ENCODE data around the gene PARP6.

Gene PARP6

GRCh38 chr15:72304596-72304995 is 32.2 kb upstream of the PARP6 start:
- no peak for TF ChIP-seq CTCF (IDR thresholded peaks at IDR 0.05; ENCODE audit: low read depth, low read length, missing control alignments)
- H3K36me3 ChIP-seq (replicated peaks): no peaks in the 10 kb centered on the region
- no peak for DNase-seq
- in situ Hi-C loops (cut with HindIII; ENCODE audit: low pct_ligation_motif_present, low sequenced_read_pairs): no loop called here
- H3K27me3 ChIP-seq (replicated peaks): no peaks in the 10 kb centered on the region
- H3K4me3 ChIP-seq (ENCODE audit: low read depth, low read length): no peak overlapping the region
- no peak overlapping the region for H3K27ac ChIP-seq

- H3K4me3 ChIP-seq (ENCODE audit: low read depth, low read length): no peak overlapping the region
- H3K27me3 ChIP-seq (replicated peaks): no peaks in the 10 kb centered on the region
- no peak for TF ChIP-seq CTCF (IDR thresholded peaks at IDR 0.05; ENCODE audit: low read depth, low read length, missing control alignments)
- no peaks in the 10 kb centered on the region for H3K36me3 ChIP-seq (replicated peaks)
- H3K27ac ChIP-seq: no peak overlapping the region
- no peak for DNase-seq
- in situ Hi-C loops (cut with HindIII; ENCODE audit: low pct_ligation_motif_present, low sequenced_read_pairs): no loop called here
Observed at GRCh38 chr15:72302955-72303354, 30.6 kb upstream of the PARP6 start.

- in situ Hi-C loops (cut with HindIII; ENCODE audit: low pct_ligation_motif_present, low sequenced_read_pairs): no loop called here
- Histone ChIP-seq H3K4me3 (ENCODE audit: low read depth, low read length) (no peak overlapping the region), H3K27ac (no peak overlapping the region), H3K27me3 (replicated peaks) (no peaks in the 10 kb centered on the region), H3K36me3 (replicated peaks) (no peaks in the 10 kb centered on the region)
- TF ChIP-seq CTCF (IDR thresholded peaks at IDR 0.05; ENCODE audit: low read depth, low read length, missing control alignments): no peak
- no peak for DNase-seq
Observed at GRCh38 chr15:72289597-72290325, 17.4 kb upstream of the PARP6 start.

GRCh38 chr15:72288796-72289596 is 16.6 kb upstream of the PARP6 start:
- no peak for TF ChIP-seq CTCF (IDR thresholded peaks at IDR 0.05; ENCODE audit: low read depth, low read length, missing control alignments)
- Histone ChIP-seq H3K4me3 (ENCODE audit: low read depth, low read length) (no peak overlapping the region), H3K27ac (no peak overlapping the region), H3K36me3 (replicated peaks) (no peaks in the 10 kb centered on the region), H3K27me3 (replicated peaks) (no peaks in the 10 kb centered on the region)
- in situ Hi-C loops (cut with HindIII; ENCODE audit: low pct_ligation_motif_present, low sequenced_read_pairs): no loop called here
- no peak for DNase-seq

GRCh38 chr15:72285927-72286516 is 13.7 kb upstream of the PARP6 start:
- TF ChIP-seq CTCF (IDR thresholded peaks at IDR 0.05; ENCODE audit: low read depth, low read length, missing control alignments): peak; percentile 81
- Histone ChIP-seq H3K4me3 (ENCODE audit: low read depth, low read length) (no peak overlapping the region), H3K27ac (no peak overlapping the region), H3K36me3 (replicated peaks) (no peaks in the 10 kb centered on the region), H3K27me3 (replicated peaks) (no peaks in the 10 kb centered on the region)
- no peak for DNase-seq
- in situ Hi-C loops (cut with HindIII; ENCODE audit: low pct_ligation_motif_present, low sequenced_read_pairs): no loop called here

Measured in brain microvascular endothelial cell (primary cell).